ENCODE data around the gene ALOX5.
"Not testable (repeated sequence)": the region's sequence is repeated elsewhere in the genome, so short reads cannot be mapped to it uniquely, and the experiment has no call there.

ALOX5 gene

GRCh38 chr10:45354261-45354660 is 19.8 kb upstream of the ALOX5 start:
- TF ChIP-seq, protein P1, sequence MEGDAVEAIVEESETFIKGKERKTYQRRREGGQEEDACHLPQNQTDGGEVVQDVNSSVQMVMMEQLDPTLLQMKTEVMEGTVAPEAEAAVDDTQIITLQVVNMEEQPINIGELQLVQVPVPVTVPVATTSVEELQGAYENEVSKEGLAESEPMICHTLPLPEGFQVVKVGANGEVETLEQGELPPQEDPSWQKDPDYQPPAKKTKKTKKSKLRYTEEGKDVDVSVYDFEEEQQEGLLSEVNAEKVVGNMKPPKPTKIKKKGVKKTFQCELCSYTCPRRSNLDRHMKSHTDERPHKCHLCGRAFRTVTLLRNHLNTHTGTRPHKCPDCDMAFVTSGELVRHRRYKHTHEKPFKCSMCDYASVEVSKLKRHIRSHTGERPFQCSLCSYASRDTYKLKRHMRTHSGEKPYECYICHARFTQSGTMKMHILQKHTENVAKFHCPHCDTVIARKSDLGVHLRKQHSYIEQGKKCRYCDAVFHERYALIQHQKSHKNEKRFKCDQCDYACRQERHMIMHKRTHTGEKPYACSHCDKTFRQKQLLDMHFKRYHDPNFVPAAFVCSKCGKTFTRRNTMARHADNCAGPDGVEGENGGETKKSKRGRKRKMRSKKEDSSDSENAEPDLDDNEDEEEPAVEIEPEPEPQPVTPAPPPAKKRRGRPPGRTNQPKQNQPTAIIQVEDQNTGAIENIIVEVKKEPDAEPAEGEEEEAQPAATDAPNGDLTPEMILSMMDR (IDR thresholded peaks at IDR 0.05; ENCODE audit: extremely low read depth, missing control alignments), result no peak

DNA sequence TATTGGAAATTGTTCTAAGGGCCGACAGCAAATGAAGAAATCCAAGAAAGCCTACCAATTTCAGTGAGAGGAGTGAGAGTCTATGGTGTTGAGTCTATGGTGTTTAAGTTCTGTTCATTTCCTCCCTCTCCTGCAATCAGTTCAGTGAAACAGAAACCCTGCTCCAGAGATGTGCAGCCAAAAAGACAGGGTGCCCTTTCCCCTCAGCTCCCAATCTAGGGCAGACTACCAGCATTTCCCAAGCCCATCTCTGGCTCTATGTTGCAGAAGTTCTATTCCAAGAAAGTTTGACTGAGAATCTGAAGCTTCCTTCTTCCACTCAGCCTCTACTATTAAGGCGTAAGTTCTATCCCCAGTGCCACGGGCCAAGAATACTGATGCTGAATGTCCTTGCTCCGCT is 18.5 kb upstream of the ALOX5 start:
- TF ChIP-seq, protein P1 (IDR thresholded peaks at IDR 0.05; ENCODE audit: extremely low read depth, missing control alignments), result no peak
- no peak for DNase-seq (ENCODE audit: low spot score)

More at GRCh38 chr10:45354261-45354660, 19.8 kb upstream of the ALOX5 start:
- no peak for DNase-seq (ENCODE audit: low spot score)

DNA sequence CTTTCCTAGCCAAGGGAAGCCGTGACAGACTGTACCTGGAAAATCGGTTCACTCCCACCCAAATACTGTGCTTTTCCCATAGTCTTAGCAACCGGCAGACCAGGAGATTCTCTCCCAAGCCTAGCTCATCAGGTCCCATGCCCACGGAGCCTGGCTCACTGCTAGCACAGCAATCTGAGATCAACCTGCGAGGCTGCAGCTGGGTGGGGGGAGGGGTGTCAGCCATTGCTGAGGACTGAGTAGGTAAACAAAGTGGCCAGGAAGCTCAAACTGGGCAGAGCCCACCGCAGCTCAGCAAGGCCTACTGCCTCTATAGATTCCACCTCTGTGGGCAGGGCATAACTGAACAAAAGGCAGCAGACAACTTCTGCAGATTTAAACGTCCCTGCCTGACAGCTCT is 15.1 kb upstream of the ALOX5 start:
- not testable (repeated sequence) for DNase-seq (ENCODE audit: low spot score)

- not testable (repeated sequence) for DNase-seq (ENCODE audit: low spot score)
Measured at GRCh38 chr10:45361983-45362799, 11.8 kb upstream of the ALOX5 start.

- not testable (repeated sequence) for DNase-seq (ENCODE audit: low spot score)
Measured at GRCh38 chr10:45367643-45368042, 6.4 kb upstream of the ALOX5 start.

GRCh38 chr10:45368181-45368580 is 5.8 kb upstream of the ALOX5 start:
- no peak for DNase-seq (ENCODE audit: low spot score)
- TF ChIP-seq, protein P1 (IDR thresholded peaks at IDR 0.05; ENCODE audit: extremely low read depth, missing control alignments), result no peak

DNA sequence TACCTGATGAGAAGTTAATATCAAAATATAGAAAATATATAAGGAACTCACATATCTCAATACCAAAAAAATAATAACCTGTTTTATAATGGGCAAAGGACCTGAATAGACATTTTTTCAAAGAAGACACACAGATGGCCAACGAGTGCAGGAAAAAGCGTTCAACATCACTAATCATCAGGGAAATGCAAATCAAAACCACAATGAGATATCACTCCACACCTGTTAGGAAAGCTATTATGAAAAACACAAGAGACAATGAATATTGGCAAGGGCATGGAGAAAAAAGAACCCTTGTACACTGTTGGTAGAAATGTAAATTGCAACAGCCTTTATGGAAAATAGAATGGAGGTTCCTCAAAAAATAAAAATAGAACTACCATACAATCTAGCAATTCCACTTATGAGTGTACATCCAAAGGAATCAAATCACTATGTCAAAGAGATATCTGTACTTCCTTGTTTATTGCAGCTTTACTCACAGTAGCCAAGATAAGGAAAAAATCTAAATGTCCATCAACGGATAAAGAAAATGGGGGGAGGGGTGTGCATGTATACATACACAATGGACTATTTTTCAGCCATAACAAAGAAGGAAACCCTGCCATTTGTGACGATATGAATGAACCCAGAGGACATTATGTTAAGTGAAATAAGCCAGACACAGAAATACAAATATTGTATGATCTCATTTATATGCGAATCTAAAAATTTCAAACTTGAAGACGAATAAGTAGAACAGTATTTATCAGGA is 3.6 kb upstream of the ALOX5 start:
- TF ChIP-seq, protein P1 (IDR thresholded peaks at IDR 0.05; ENCODE audit: extremely low read depth, missing control alignments), result no peak
- DNase-seq (ENCODE audit: low spot score), result no peak

DNA sequence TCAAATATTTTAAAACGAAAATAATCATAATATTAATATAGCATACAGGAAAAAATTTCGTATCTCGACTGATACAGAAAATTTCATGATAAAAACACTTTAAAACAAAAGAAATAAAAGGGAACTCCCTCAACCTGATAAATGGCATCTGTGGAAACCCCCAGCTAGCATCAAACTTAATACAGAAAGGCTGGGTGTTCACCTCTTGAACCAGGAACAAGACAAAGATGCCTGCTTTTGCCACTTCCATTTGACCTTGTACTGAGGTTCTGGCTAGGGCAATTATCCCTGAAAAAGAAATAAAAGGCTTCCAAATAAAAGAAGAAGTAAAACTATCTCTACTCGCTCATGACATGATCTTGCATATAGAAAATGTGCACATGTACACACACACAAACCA is 2.5 kb upstream of the ALOX5 start:
- DNase-seq (ENCODE audit: low spot score), result no peak
- TF ChIP-seq, protein P1 (IDR thresholded peaks at IDR 0.05; ENCODE audit: extremely low read depth, missing control alignments), result no peak

Measured in GM20000 (cell line).